Measurements from ENCODE around the gene ALDH1L1. TPM values are rescaled to one million over a fixed set of nuclear protein-coding genes. Genes with fewer than 3 reads are reported as not detected.

ALDH1L1 gene
- total and polyA plus RNA-seq, 2 of the 13 experiments (the other 11 are each of a cell fraction or from before 2014, with no cell fraction given) = 11.2 to 28.7 TPM

GRCh38 chr3:126212620-126213378 is 32.4 kb upstream of the ALDH1L1 start (continued):
- TF ChIP-seq SRSF1 (optimal IDR thresholded peaks at IDR 0.05; ENCODE audit: low read depth, low read length) (peak; percentile 29), ZNF354B (CRISPR knock-in tag; IDR thresholded peaks at IDR 0.05) (no peak), ZNF550 (CRISPR knock-in tag; IDR thresholded peaks at IDR 0.05; ENCODE audit: borderline replicate concordance) (no peak), SNAI1 (CRISPR knock-in tag; IDR thresholded peaks at IDR 0.05; ENCODE audit: borderline replicate concordance) (no peak), TEAD3 (CRISPR knock-in tag; optimal IDR thresholded peaks at IDR 0.05; ENCODE audit: borderline replicate concordance) (no peak), ZNF776 (CRISPR knock-in tag; IDR thresholded peaks at IDR 0.05) (no peak), ZNF317 (CRISPR knock-in tag; IDR thresholded peaks at IDR 0.05) (no peak), KAT7 (CRISPR knock-in tag; IDR thresholded peaks at IDR 0.05; ENCODE audit: borderline replicate concordance) (no peak), SMAD1 (CRISPR knock-in tag; IDR thresholded peaks at IDR 0.05; ENCODE audit: borderline replicate concordance, low read depth) (no peak), PHF8 (CRISPR knock-in tag; IDR thresholded peaks at IDR 0.05) (peak; percentile 47; the same call in 1 of the 2 replicates), HDAC1 (CRISPR knock-in tag; IDR thresholded peaks at IDR 0.05) (0 out of 2 replicates have a peak, but pooled peaks have one; percentile 17), TFAP4 (IDR thresholded peaks at IDR 0.05; ENCODE audit: borderline replicate concordance, low read depth) (no peak), POLR2G (IDR thresholded peaks at IDR 0.05; ENCODE audit: low read depth, low read length) (no peak), CBX5 (CRISPR knock-in tag; IDR thresholded peaks at IDR 0.05; ENCODE audit: borderline replicate concordance) (0 out of 2 replicates have a peak, but pooled peaks have one; percentile 39)
- TF ChIP-seq, protein P1, sequence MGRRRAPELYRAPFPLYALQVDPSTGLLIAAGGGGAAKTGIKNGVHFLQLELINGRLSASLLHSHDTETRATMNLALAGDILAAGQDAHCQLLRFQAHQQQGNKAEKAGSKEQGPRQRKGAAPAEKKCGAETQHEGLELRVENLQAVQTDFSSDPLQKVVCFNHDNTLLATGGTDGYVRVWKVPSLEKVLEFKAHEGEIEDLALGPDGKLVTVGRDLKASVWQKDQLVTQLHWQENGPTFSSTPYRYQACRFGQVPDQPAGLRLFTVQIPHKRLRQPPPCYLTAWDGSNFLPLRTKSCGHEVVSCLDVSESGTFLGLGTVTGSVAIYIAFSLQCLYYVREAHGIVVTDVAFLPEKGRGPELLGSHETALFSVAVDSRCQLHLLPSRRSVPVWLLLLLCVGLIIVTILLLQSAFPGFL (CRISPR knock-in tag; IDR thresholded peaks at IDR 0.05) = no peak
- TF ChIP-seq, protein P2, sequence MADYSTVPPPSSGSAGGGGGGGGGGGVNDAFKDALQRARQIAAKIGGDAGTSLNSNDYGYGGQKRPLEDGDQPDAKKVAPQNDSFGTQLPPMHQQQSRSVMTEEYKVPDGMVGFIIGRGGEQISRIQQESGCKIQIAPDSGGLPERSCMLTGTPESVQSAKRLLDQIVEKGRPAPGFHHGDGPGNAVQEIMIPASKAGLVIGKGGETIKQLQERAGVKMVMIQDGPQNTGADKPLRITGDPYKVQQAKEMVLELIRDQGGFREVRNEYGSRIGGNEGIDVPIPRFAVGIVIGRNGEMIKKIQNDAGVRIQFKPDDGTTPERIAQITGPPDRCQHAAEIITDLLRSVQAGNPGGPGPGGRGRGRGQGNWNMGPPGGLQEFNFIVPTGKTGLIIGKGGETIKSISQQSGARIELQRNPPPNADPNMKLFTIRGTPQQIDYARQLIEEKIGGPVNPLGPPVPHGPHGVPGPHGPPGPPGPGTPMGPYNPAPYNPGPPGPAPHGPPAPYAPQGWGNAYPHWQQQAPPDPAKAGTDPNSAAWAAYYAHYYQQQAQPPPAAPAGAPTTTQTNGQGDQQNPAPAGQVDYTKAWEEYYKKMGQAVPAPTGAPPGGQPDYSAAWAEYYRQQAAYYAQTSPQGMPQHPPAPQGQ (CRISPR knock-in tag; IDR thresholded peaks at IDR 0.05; ENCODE audit: borderline replicate concordance) = no peak
- TF ChIP-seq, protein P3, sequence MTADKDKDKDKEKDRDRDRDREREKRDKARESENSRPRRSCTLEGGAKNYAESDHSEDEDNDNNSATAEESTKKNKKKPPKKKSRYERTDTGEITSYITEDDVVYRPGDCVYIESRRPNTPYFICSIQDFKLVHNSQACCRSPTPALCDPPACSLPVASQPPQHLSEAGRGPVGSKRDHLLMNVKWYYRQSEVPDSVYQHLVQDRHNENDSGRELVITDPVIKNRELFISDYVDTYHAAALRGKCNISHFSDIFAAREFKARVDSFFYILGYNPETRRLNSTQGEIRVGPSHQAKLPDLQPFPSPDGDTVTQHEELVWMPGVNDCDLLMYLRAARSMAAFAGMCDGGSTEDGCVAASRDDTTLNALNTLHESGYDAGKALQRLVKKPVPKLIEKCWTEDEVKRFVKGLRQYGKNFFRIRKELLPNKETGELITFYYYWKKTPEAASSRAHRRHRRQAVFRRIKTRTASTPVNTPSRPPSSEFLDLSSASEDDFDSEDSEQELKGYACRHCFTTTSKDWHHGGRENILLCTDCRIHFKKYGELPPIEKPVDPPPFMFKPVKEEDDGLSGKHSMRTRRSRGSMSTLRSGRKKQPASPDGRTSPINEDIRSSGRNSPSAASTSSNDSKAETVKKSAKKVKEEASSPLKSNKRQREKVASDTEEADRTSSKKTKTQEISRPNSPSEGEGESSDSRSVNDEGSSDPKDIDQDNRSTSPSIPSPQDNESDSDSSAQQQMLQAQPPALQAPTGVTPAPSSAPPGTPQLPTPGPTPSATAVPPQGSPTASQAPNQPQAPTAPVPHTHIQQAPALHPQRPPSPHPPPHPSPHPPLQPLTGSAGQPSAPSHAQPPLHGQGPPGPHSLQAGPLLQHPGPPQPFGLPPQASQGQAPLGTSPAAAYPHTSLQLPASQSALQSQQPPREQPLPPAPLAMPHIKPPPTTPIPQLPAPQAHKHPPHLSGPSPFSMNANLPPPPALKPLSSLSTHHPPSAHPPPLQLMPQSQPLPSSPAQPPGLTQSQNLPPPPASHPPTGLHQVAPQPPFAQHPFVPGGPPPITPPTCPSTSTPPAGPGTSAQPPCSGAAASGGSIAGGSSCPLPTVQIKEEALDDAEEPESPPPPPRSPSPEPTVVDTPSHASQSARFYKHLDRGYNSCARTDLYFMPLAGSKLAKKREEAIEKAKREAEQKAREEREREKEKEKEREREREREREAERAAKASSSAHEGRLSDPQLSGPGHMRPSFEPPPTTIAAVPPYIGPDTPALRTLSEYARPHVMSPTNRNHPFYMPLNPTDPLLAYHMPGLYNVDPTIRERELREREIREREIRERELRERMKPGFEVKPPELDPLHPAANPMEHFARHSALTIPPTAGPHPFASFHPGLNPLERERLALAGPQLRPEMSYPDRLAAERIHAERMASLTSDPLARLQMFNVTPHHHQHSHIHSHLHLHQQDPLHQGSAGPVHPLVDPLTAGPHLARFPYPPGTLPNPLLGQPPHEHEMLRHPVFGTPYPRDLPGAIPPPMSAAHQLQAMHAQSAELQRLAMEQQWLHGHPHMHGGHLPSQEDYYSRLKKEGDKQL (CRISPR knock-in tag; IDR thresholded peaks at IDR 0.05; ENCODE audit: low read depth) = no peak
- TF ChIP-seq, protein P4, sequence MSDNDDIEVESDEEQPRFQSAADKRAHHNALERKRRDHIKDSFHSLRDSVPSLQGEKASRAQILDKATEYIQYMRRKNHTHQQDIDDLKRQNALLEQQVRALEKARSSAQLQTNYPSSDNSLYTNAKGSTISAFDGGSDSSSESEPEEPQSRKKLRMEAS (IDR thresholded peaks at IDR 0.05) = no peak

Data from HepG2 (cell line).